ENCODE results near the gene GBX2.
"Not testable (repeated sequence)": the region's sequence is repeated elsewhere in the genome, so short reads cannot be mapped to it uniquely, and the experiment has no call there.

Gene GBX2

GRCh38 chr2:236157815-236158498 lies 10.2 kb downstream of the GBX2 start:
- peaks cover 12% of the 10 kb centered on the region for H3K9me3 Mint-ChIP-seq
- H3K4me3 Mint-ChIP-seq: no peak overlapping the region
- peaks cover 43% of the 10 kb centered on the region for H3K27me3 Mint-ChIP-seq (ENCODE audit: low read depth)
- no peaks in the 10 kb centered on the region for H3K4me1 Mint-ChIP-seq (ENCODE audit: low read depth)
- no peak overlapping the region for H3K27ac Mint-ChIP-seq
- no peaks in the 10 kb centered on the region for H3K36me3 Mint-ChIP-seq (ENCODE audit: low read depth)

GRCh38 chr2:236157366-236157765 lies 10.8 kb downstream of the GBX2 start:
- no peak overlapping the region for H3K27ac Mint-ChIP-seq
- peaks cover 38% of the 10 kb centered on the region for H3K27me3 Mint-ChIP-seq (ENCODE audit: low read depth)
- no peaks in the 10 kb centered on the region for H3K36me3 Mint-ChIP-seq (ENCODE audit: low read depth)

GRCh38 chr2:236156860-236157194 lies 11.4 kb downstream of the GBX2 start:
- Mint-ChIP-seq H3K27me3 (ENCODE audit: low read depth) (peaks cover 34% of the 10 kb centered on the region), H3K27ac (no peak overlapping the region)

More at GRCh38 chr2:236157366-236157765, 10.8 kb downstream of the GBX2 start:
- H3K4me3 Mint-ChIP-seq: no peak overlapping the region
- H3K4me1 Mint-ChIP-seq (ENCODE audit: low read depth): no peaks in the 10 kb centered on the region
- H3K9me3 Mint-ChIP-seq: peaks cover 16% of the 10 kb centered on the region

GRCh38 chr2:236156095-236156859 lies 11.9 kb downstream of the GBX2 start:
- no peaks in the 10 kb centered on the region for H3K36me3 Mint-ChIP-seq (ENCODE audit: low read depth)
- H3K27ac Mint-ChIP-seq: no peak overlapping the region
- no peak overlapping the region for H3K4me3 Mint-ChIP-seq
- H3K27me3 Mint-ChIP-seq (ENCODE audit: low read depth): peaks cover 29% of the 10 kb centered on the region
- H3K4me1 Mint-ChIP-seq (ENCODE audit: low read depth): no peaks in the 10 kb centered on the region
- H3K9me3 Mint-ChIP-seq: peaks cover 16% of the 10 kb centered on the region

More at GRCh38 chr2:236156860-236157194, 11.4 kb downstream of the GBX2 start:
- peaks cover 16% of the 10 kb centered on the region for H3K9me3 Mint-ChIP-seq
- no peak overlapping the region for H3K4me3 Mint-ChIP-seq
- no peaks in the 10 kb centered on the region for H3K36me3 Mint-ChIP-seq (ENCODE audit: low read depth)
- H3K4me1 Mint-ChIP-seq (ENCODE audit: low read depth): no peaks in the 10 kb centered on the region

- Mint-ChIP-seq H3K27me3 (ENCODE audit: low read depth) (peaks cover 24% of the 10 kb centered on the region), H3K4me1 (ENCODE audit: low read depth) (no peaks in the 10 kb centered on the region), H3K27ac (no peak overlapping the region), H3K4me3 (no peak overlapping the region), H3K9me3 (peaks cover 16% of the 10 kb centered on the region), H3K36me3 (ENCODE audit: low read depth) (no peaks in the 10 kb centered on the region)
These were observed 12.8 kb downstream of the GBX2 start for GRCh38 chr2:236155406-236155805.

GRCh38 chr2:236146436-236146835 lies 21.8 kb downstream of the GBX2 start:
- Mint-ChIP-seq H3K27ac (no peak overlapping the region), H3K4me3 (no peak overlapping the region), H3K36me3 (ENCODE audit: low read depth) (no peaks in the 10 kb centered on the region), H3K27me3 (ENCODE audit: low read depth) (peaks cover 14% of the 10 kb centered on the region), H3K9me3 (no peaks in the 10 kb centered on the region), H3K4me1 (ENCODE audit: low read depth) (peaks cover 4% of the 10 kb centered on the region)

GRCh38 chr2:236143811-236144210 lies 24.4 kb downstream of the GBX2 start:
- Mint-ChIP-seq H3K4me1 (ENCODE audit: low read depth) (peaks cover 4% of the 10 kb centered on the region), H3K27ac (no peak overlapping the region), H3K9me3 (no peaks in the 10 kb centered on the region)

GRCh38 chr2:236141616-236142015 lies 26.6 kb downstream of the GBX2 start:
- H3K4me1 Mint-ChIP-seq (ENCODE audit: low read depth); H3K4me3 Mint-ChIP-seq; H3K9me3 Mint-ChIP-seq; H3K36me3 Mint-ChIP-seq (ENCODE audit: low read depth); H3K27ac Mint-ChIP-seq: not testable (repeated sequence)
- H3K27me3 Mint-ChIP-seq (ENCODE audit: low read depth): peaks cover 14% of the 10 kb centered on the region

More at GRCh38 chr2:236143811-236144210, 24.4 kb downstream of the GBX2 start:
- H3K27me3 Mint-ChIP-seq (ENCODE audit: low read depth): peaks cover 14% of the 10 kb centered on the region
- H3K36me3 Mint-ChIP-seq (ENCODE audit: low read depth): no peaks in the 10 kb centered on the region
- no peak overlapping the region for H3K4me3 Mint-ChIP-seq

GRCh38 chr2:236137066-236137465 lies 31.1 kb downstream of the GBX2 start:
- Mint-ChIP-seq H3K4me3 (no peak overlapping the region), H3K4me1 (ENCODE audit: low read depth) (no peaks in the 10 kb centered on the region), H3K27ac (no peak overlapping the region), H3K27me3 (ENCODE audit: low read depth) (no peaks in the 10 kb centered on the region), H3K9me3 (no peaks in the 10 kb centered on the region), H3K36me3 (ENCODE audit: low read depth) (no peaks in the 10 kb centered on the region)

GRCh38 chr2:236136538-236136937 lies 31.6 kb downstream of the GBX2 start:
- Mint-ChIP-seq H3K27ac (no peak overlapping the region), H3K4me1 (ENCODE audit: low read depth) (no peaks in the 10 kb centered on the region), H3K27me3 (ENCODE audit: low read depth) (no peaks in the 10 kb centered on the region), H3K9me3 (no peaks in the 10 kb centered on the region), H3K36me3 (ENCODE audit: low read depth) (no peaks in the 10 kb centered on the region), H3K4me3 (no peak overlapping the region)

- H3K36me3 Mint-ChIP-seq (ENCODE audit: low read depth): no peaks in the 10 kb centered on the region
- H3K27me3 Mint-ChIP-seq (ENCODE audit: low read depth): no peaks in the 10 kb centered on the region
- H3K4me3 Mint-ChIP-seq: no peak overlapping the region
- no peaks in the 10 kb centered on the region for H3K4me1 Mint-ChIP-seq (ENCODE audit: low read depth)
- no peaks in the 10 kb centered on the region for H3K9me3 Mint-ChIP-seq
- no peak overlapping the region for H3K27ac Mint-ChIP-seq
These were observed 34.7 kb downstream of the GBX2 start for GRCh38 chr2:236133410-236134012.

- Mint-ChIP-seq H3K27me3 (ENCODE audit: low read depth) (no peaks in the 10 kb centered on the region), H3K27ac (no peak overlapping the region), H3K36me3 (ENCODE audit: low read depth) (no peaks in the 10 kb centered on the region), H3K4me1 (ENCODE audit: low read depth) (no peaks in the 10 kb centered on the region), H3K4me3 (no peak overlapping the region), H3K9me3 (no peaks in the 10 kb centered on the region)
These were observed 37.0 kb downstream of the GBX2 start for GRCh38 chr2:236131073-236131692.

- Mint-ChIP-seq H3K27ac (no peak overlapping the region), H3K27me3 (ENCODE audit: low read depth) (no peaks in the 10 kb centered on the region), H3K9me3 (no peaks in the 10 kb centered on the region), H3K4me3 (no peak overlapping the region), H3K4me1 (ENCODE audit: low read depth) (no peaks in the 10 kb centered on the region), H3K36me3 (ENCODE audit: low read depth) (no peaks in the 10 kb centered on the region)
These were observed 37.7 kb downstream of the GBX2 start for GRCh38 chr2:236130349-236130998.

GRCh38 chr2:236129935-236130334 lies 38.3 kb downstream of the GBX2 start:
- no peaks in the 10 kb centered on the region for H3K4me1 Mint-ChIP-seq (ENCODE audit: low read depth)
- no peaks in the 10 kb centered on the region for H3K9me3 Mint-ChIP-seq
- H3K4me3 Mint-ChIP-seq: no peak overlapping the region
- no peaks in the 10 kb centered on the region for H3K27me3 Mint-ChIP-seq (ENCODE audit: low read depth)
- no peaks in the 10 kb centered on the region for H3K36me3 Mint-ChIP-seq (ENCODE audit: low read depth)
- H3K27ac Mint-ChIP-seq: no peak overlapping the region
